SK-N-MC (cell line): ENCODE measurements around the gene CCK.

Experiments used
- EZH2 ChIP-seq: fragments of 200-600 bp; sonication (generic); IDR thresholded peaks from one replicate; pipeline ENCODE4 v1.6.1; 2017; ENCODE audit warnings: antibody characterized with exemption
- POLR2AphosphoS5 ChIP-seq: IDR thresholded peaks from 2 replicates; pipeline ENCODE4 v1.6.1; 2012; ENCODE audit warnings: mild to moderate bottlenecking, low read depth, low read length, borderline replicate concordance

- no peak for TF ChIP-seq POLR2AphosphoS5
- TF ChIP-seq EZH2 = no peak
Observed at GRCh38 chr3:42257007-42257406, 9.0 kb downstream of the CCK start.
